KMS-11 (cell line): ENCODE results near the gene ZYX.
A peak's percentile ranks its signal among the peaks of the same experiment; 100 is the strongest.

Experiments
- H2AFZ ChIP-seq: fragments of 200-600 bp; sonication (generic); 2 replicates; pipeline ENCODE4 v1.6.1; 2016; ENCODE audit warnings: antibody characterized with exemption, mixed run types, low read depth
- H3K27ac ChIP-seq: fragments of 200-600 bp; sonication (generic); 2 replicates; pipeline ENCODE4 v1.6.1; 2016; ENCODE audit warnings: mild to moderate bottlenecking, mixed run types
- H3K27me3 ChIP-seq: fragments of 200-600 bp; sonication (generic); 2 replicates; pipeline ENCODE4 v1.6.1; 2017; ENCODE audit warnings: mild to moderate bottlenecking, low read depth, mixed run types, moderate library complexity; ENCODE audit not compliant: insufficient read depth
- H3K36me3 ChIP-seq: fragments of 200-600 bp; sonication (generic); 2 replicates; pipeline ENCODE4 v1.6.1; 2017; ENCODE audit warnings: mild to moderate bottlenecking, mixed run types; ENCODE audit not compliant: insufficient read depth
- H3K4me1 ChIP-seq: fragments of 200-600 bp; sonication (generic); 2 replicates; pipeline ENCODE4 v1.6.1; 2016; ENCODE audit warnings: mild to moderate bottlenecking, low read depth, mixed run types; ENCODE audit not compliant: poor library complexity, severe bottlenecking
- H3K4me2 ChIP-seq: fragments of 200-600 bp; sonication (generic); 2 replicates; pipeline ENCODE4 v1.7.0; 2016; ENCODE audit warnings: mild to moderate bottlenecking, mixed run types
- H3K4me3 ChIP-seq: fragments of 200-600 bp; sonication (generic); IDR thresholded peaks from 2 replicates; pipeline ENCODE4 v1.6.1; 2017; ENCODE audit warnings: low read depth, low read length, mixed read lengths; ENCODE audit not compliant: insufficient read depth
- H3K79me2 ChIP-seq: fragments of 200-600 bp; sonication (generic); 2 replicates; pipeline ENCODE4 v1.6.1; 2016; ENCODE audit warnings: low read depth, mixed run types; ENCODE audit not compliant: insufficient read depth
- H3K9ac ChIP-seq: fragments of 200-600 bp; sonication (generic); 2 replicates; pipeline ENCODE4 v1.6.1; 2016; ENCODE audit warnings: mild to moderate bottlenecking, mixed run types
- H4K20me1 ChIP-seq: fragments of 200-600 bp; sonication (generic); 2 replicates; pipeline ENCODE4 v1.6.1; 2016; ENCODE audit warnings: mild to moderate bottlenecking, mixed run types; ENCODE audit not compliant: insufficient read depth
- CTCF ChIP-seq: fragments of 200-600 bp; sonication (generic); conservative IDR thresholded peaks from 2 replicates; pipeline ENCODE4 v1.6.1; 2017; ENCODE audit warnings: low read depth, mild to moderate bottlenecking, antibody characterized with exemption, low read length, moderate library complexity, mixed read lengths

The ZYX gene

GRCh38 chr7:143363016-143363937 is 17.9 kb upstream of the ZYX start:
- no peaks in the 10 kb centered on the region for H3K4me1 ChIP-seq
- H3K4me3 ChIP-seq = no peak overlapping the region
- TF ChIP-seq CTCF = no peak
- peak overlapping the region; percentile 70; the same call in 1 of the 2 replicates for H2AFZ ChIP-seq
- no peak overlapping the region for H3K9ac ChIP-seq
- peak overlapping the region; percentile 73; the same call in 1 of the 2 replicates for H3K4me2 ChIP-seq
- H3K27me3 ChIP-seq = peaks cover 25% of the 10 kb centered on the region; the same call in 1 of the 2 replicates
- H3K36me3 ChIP-seq = no peaks in the 10 kb centered on the region
- H4K20me1 ChIP-seq = no peaks in the 10 kb centered on the region
- no peak overlapping the region for H3K27ac ChIP-seq
- no peaks in the 10 kb centered on the region for H3K79me2 ChIP-seq

GRCh38 chr7:143367972-143368371 is 13.2 kb upstream of the ZYX start:
- no peak overlapping the region for H3K4me2 ChIP-seq
- no peaks in the 10 kb centered on the region for H4K20me1 ChIP-seq
- no peaks in the 10 kb centered on the region for H3K79me2 ChIP-seq
- H3K27ac ChIP-seq = no peak overlapping the region
- H3K4me1 ChIP-seq = no peaks in the 10 kb centered on the region
- H3K4me3 ChIP-seq = no peak overlapping the region
- no peak overlapping the region for H2AFZ ChIP-seq
- no peak overlapping the region for H3K9ac ChIP-seq
- no peaks in the 10 kb centered on the region for H3K36me3 ChIP-seq
- no peak for TF ChIP-seq CTCF
- H3K27me3 ChIP-seq = peaks cover 6% of the 10 kb centered on the region; the same call in 1 of the 2 replicates

DNA sequence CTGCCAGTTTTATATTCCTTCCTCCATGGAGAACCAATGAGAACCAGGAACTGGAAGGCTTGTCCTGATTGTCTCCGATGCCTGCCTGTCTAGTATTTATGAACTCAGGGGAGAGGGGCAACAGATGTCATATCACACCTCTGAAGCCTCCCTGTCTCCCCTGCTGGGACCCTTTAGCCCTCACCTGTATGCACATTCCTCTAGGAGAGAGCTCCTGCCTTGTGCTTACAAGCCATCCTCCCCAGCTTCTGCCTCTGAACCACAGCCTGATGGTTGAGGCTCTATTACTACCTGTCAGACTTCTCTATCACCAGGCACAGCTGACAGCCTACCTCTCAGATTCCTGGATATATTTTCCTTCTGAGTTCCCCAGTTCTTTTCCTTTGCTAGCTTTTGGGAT is 12.8 kb upstream of the ZYX start:
- Histone ChIP-seq H3K4me1 (no peaks in the 10 kb centered on the region), H2AFZ (no peak overlapping the region), H3K9ac (no peak overlapping the region), H3K4me2 (no peak overlapping the region), H4K20me1 (no peaks in the 10 kb centered on the region), H3K27me3 (peaks cover 2% of the 10 kb centered on the region; the same call in 1 of the 2 replicates), H3K27ac (no peak overlapping the region), H3K36me3 (no peaks in the 10 kb centered on the region), H3K4me3 (no peak overlapping the region), H3K79me2 (no peaks in the 10 kb centered on the region)
- TF ChIP-seq CTCF = no peak

GRCh38 chr7:143369678-143370651 is 11.2 kb upstream of the ZYX start:
- H2AFZ ChIP-seq = no peak overlapping the region
- H3K36me3 ChIP-seq = no peaks in the 10 kb centered on the region
- H3K27me3 ChIP-seq = no peaks in the 10 kb centered on the region
- H3K79me2 ChIP-seq = no peaks in the 10 kb centered on the region
- H4K20me1 ChIP-seq = no peaks in the 10 kb centered on the region
- no peak for TF ChIP-seq CTCF
- H3K27ac ChIP-seq = no peak overlapping the region
- no peaks in the 10 kb centered on the region for H3K4me1 ChIP-seq
- H3K4me3 ChIP-seq = no peak overlapping the region
- no peak overlapping the region for H3K9ac ChIP-seq
- H3K4me2 ChIP-seq = no peak overlapping the region
